Sigmoid colon (tissue), 4 donors: Measurements from ENCODE around the gene RPS6KA2.

Source experiments
- CTCF ChIP-seq, 4 experiments: fragments of 450-650 bp in 3 of 4; fragments of 200-600 bp in 1 of 4; IDR thresholded peaks; one replicate each; pipeline ENCODE4 v1.5.1; 2016 to 2019; ENCODE audit warnings: antibody characterized with exemption in 4 of 4, mild to moderate bottlenecking in 3 of 4, moderate library complexity in 2 of 4
- EP300 ChIP-seq, 4 donors: sonication (generic); formaldehyde crosslinking; IDR thresholded peaks; one replicate each; pipeline ENCODE4 v1.6.1; 2017; ENCODE audit warnings: antibody characterized with exemption in 4 of 4
- POLR2A ChIP-seq, 2 donors: fragments of 450-650 bp; IDR thresholded peaks; one replicate each; pipeline ENCODE4 v1.6.1; 2016; ENCODE audit warnings: antibody characterized with exemption in 2 of 2, mild to moderate bottlenecking in 2 of 2, moderate library complexity in 2 of 2
- POLR2AphosphoS5 ChIP-seq, 4 donors: sonication (generic); formaldehyde crosslinking; IDR thresholded peaks; one replicate each; pipeline ENCODE4 v1.6.1; 2017; ENCODE audit warnings: antibody characterized with exemption in 4 of 4

DNA sequence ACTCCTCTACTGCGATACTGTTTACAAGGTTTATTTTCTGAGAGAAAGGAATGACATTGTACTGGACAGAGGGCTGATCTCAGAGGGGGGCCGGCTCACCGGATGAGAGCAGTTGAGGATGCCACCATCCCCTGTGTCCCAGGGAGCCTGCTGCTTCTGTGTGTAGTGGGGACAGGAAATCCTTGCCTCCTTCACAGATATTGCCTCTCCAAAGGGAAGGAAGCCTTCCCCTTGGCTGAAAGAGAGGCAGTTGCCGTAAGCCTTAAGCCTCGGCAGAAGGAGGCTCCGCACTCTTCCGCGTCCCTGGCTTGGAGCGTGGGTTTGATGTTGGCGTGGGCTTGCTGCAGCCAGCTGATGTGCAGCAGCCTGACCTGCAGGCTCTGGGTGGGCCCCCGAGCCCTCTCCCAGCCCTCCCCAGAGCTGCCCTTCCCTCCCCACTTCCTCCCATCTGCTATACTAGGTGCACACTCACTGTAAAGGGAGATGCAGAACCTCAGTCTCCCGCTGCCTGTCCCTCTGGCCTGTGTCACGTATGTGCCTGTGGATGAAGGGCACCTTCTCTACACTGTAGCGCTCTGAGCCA is 45.7 kb upstream of the RPS6KA2 start:
- TF ChIP-seq CTCF (IDR thresholded peaks at IDR 0.05): no peak
- TF ChIP-seq EP300 (IDR thresholded peaks at IDR 0.05): no peak
- TF ChIP-seq POLR2AphosphoS5 (IDR thresholded peaks at IDR 0.05): no peak
- no peak for TF ChIP-seq POLR2A (IDR thresholded peaks at IDR 0.05)
